Upper lobe of left lung (tissue), 6 donors: ENCODE measurements around the gene CHSY1. TPM values are rescaled to one million over a fixed set of nuclear protein-coding genes. Genes with fewer than 3 reads are reported as not detected.
A peak's percentile ranks its signal among the peaks of the same experiment; 100 is the strongest.

Experiments
- ATAC-seq, 2 donors: fragments of 200-7000 bp; cut with Tn5 transposase; one replicate each; pipeline ENCODE4 v1.9.1; 2022; ENCODE audit warnings: mild to moderate bottlenecking in 2 of 2, moderate library complexity in 2 of 2; ENCODE audit not compliant: low FRiP score in 2 of 2
- DNase-seq, 2 donors: peaks; one replicate each; pipeline ENCODE4 v3.0.0-alpha.2; 2019 to 2020
- H3K27ac ChIP-seq, 4 donors: fragments of 200-600 bp; sonication (generic); one replicate each; pipeline ENCODE4 v1.5.1; 2016 to 2019
- H3K27me3 ChIP-seq, 4 donors: fragments of 200-600 bp; sonication (generic); one replicate each; pipeline ENCODE4 v1.5.1; 2017 to 2019
- H3K36me3 ChIP-seq, 4 donors: fragments of 200-600 bp; sonication (generic); one replicate each; pipeline ENCODE4 v1.5.1; 2016 to 2019
- H3K4me1 ChIP-seq, 4 donors: fragments of 200-600 bp; sonication (generic); one replicate each; pipeline ENCODE4 v1.5.1; 2018 to 2019
- H3K4me3 ChIP-seq, 4 donors: fragments of 200-600 bp; sonication (generic); one replicate each; pipeline ENCODE4 v1.5.1; 2017 to 2019; ENCODE audit warnings: mild to moderate bottlenecking in 2 of 4, moderate library complexity in 1 of 4
- H3K9me3 ChIP-seq, 4 donors: fragments of 200-600 bp; sonication (generic); one replicate each; pipeline ENCODE4 v1.5.1; 2018 to 2019
- CTCF ChIP-seq, 6 experiments: fragments of 450-650 bp in 4 of 6; fragments of 200-600 bp in 2 of 6; sonication (generic) in 2 of 6; IDR thresholded peaks; one replicate each; pipeline ENCODE4 v1.5.1; 2016 to 2019; ENCODE audit warnings: antibody characterized with exemption in 6 of 6
- EP300 ChIP-seq, 4 donors: sonication (generic); formaldehyde crosslinking; IDR thresholded peaks; one replicate each; pipeline ENCODE4 v1.5.1; 2017; ENCODE audit warnings: antibody characterized with exemption in 4 of 4, control low read depth in 2 of 4
- POLR2A ChIP-seq, 4 donors: fragments of 450-650 bp; IDR thresholded peaks; one replicate each; pipeline ENCODE4 v1.5.1; 2016 to 2017; ENCODE audit warnings: antibody characterized with exemption in 4 of 4, mild to moderate bottlenecking in 2 of 4
- POLR2AphosphoS5 ChIP-seq, 2 donors: sonication (generic); formaldehyde crosslinking; IDR thresholded peaks; one replicate each; pipeline ENCODE4 v1.5.1; 2017; ENCODE audit warnings: antibody characterized with exemption in 2 of 2
- WGBS, 2 donors: methylation state at CpG; one replicate each; pipeline ENCODE4 v1.1.5; 2017 to 2018; 5-methylcytosine and 5-hydroxymethylcytosine counted together
- total RNA-seq, 6 donors: library from RNA; depleted of rRNA in 4 of 6; stranded (reverse); fragments of >200 nt in 4 of 6; gene quantifications; one replicate each; pipeline versions ENCODE4 v1.1.0 to v1.2.1, GENCODE V29; 2016 to 2021
- donor health status: DM: no; HTN: no; CAD: no; lungs with moderate emphysema.
- donor health status: DM: no; HTN: yes; CAD: no; lungs with severe emphysema.

CHSY1 gene
- total RNA-seq, 6 donors from 2014 or later: 12.4 to 38.3 (median 23.7) TPM

GRCh38 chr15:101267320-101268104 lies 15.7 kb upstream of the CHSY1 start:
- Histone ChIP-seq H3K36me3 (peaks cover 19 to 35% (median 25%) of the 10 kb centered on the region in 4 donors), H3K4me1 (no peaks in the 10 kb centered on the region), H3K9me3 (no peaks in the 10 kb centered on the region), H3K4me3 (no peak overlapping the region), H3K27me3 (no peaks in the 10 kb centered on the region), H3K27ac (peak overlapping the region; percentile 23 to 69 (median 33))
- no peak for TF ChIP-seq POLR2AphosphoS5 (IDR thresholded peaks at IDR 0.05)
- TF ChIP-seq POLR2A (IDR thresholded peaks at IDR 0.05): no peak
- ATAC-seq (peak; percentile 39 to 76), DNase-seq (peak in 1 of 2 donors; percentile 83)
- WGBS, 2 donors: 73 to 78% methylated on average over 16 to 18 of the region's 18 CpGs

GRCh38 chr15:101266787-101267186 lies 14.9 kb upstream of the CHSY1 start:
- Histone ChIP-seq H3K4me1 (no peaks in the 10 kb centered on the region), H3K27me3 (no peaks in the 10 kb centered on the region), H3K9me3 (no peaks in the 10 kb centered on the region), H3K4me3 (no peak overlapping the region), H3K36me3 (peaks cover 11 to 27% (median 17%) of the 10 kb centered on the region in 4 donors), H3K27ac (peak overlapping the region; percentile 23 to 69 (median 33))
- WGBS, 2 donors: 66 to 79% methylated on average over 5 to 9 of the region's 9 CpGs
- ATAC-seq (peak in 1 of 2 donors; percentile 36), DNase-seq (no peak)
- no peak for TF ChIP-seq POLR2A (IDR thresholded peaks at IDR 0.05)
- no peak for TF ChIP-seq EP300 (IDR thresholded peaks at IDR 0.05)
- no peak for TF ChIP-seq POLR2AphosphoS5 (IDR thresholded peaks at IDR 0.05)
- TF ChIP-seq CTCF (IDR thresholded peaks at IDR 0.05): no peak

- no peak for TF ChIP-seq POLR2AphosphoS5 (IDR thresholded peaks at IDR 0.05)
- TF ChIP-seq EP300 (IDR thresholded peaks at IDR 0.05): no peak
- ATAC-seq (peak in 1 of 2 donors; percentile 68), DNase-seq (no peak)
- H3K4me1 ChIP-seq: no peaks in the 10 kb centered on the region
- H3K27me3 ChIP-seq: no peaks in the 10 kb centered on the region
- peaks cover 4 to 20% (median 10%) of the 10 kb centered on the region in 4 donors for H3K36me3 ChIP-seq
- peak overlapping the region in 2 of 4 donors; percentile 23 to 41 for H3K27ac ChIP-seq
- no peaks in the 10 kb centered on the region for H3K9me3 ChIP-seq
- H3K4me3 ChIP-seq: no peak overlapping the region
- 77 to 87% methylated on average over 3 of the region's 3 CpGs for WGBS, 2 donors
These were observed 14.2 kb upstream of the CHSY1 start for GRCh38 chr15:101266034-101266433.

- Histone ChIP-seq H3K27ac (peak overlapping the region in 1 of 4 donors; percentile 41), H3K4me1 (no peaks in the 10 kb centered on the region), H3K9me3 (no peaks in the 10 kb centered on the region), H3K4me3 (no peak overlapping the region), H3K27me3 (no peaks in the 10 kb centered on the region), H3K36me3 (peaks cover 0 to 10% (median 1%) of the 10 kb centered on the region in 4 donors)
- DNase-seq (no peak), ATAC-seq (no peak)
- 75 to 86% methylated on average over 16 to 17 of the region's 17 CpGs for WGBS, 2 donors
- TF ChIP-seq EP300 (IDR thresholded peaks at IDR 0.05) (no peak), POLR2AphosphoS5 (IDR thresholded peaks at IDR 0.05) (no peak), POLR2A (IDR thresholded peaks at IDR 0.05) (no peak), CTCF (IDR thresholded peaks at IDR 0.05) (no peak)
These were observed 13.2 kb upstream of the CHSY1 start for GRCh38 chr15:101264911-101265641.

GRCh38 chr15:101264011-101264410 lies 12.2 kb upstream of the CHSY1 start:
- TF ChIP-seq POLR2AphosphoS5 (IDR thresholded peaks at IDR 0.05) (no peak), POLR2A (IDR thresholded peaks at IDR 0.05) (no peak), EP300 (IDR thresholded peaks at IDR 0.05) (no peak), CTCF (IDR thresholded peaks at IDR 0.05) (no peak)
- H3K4me1 ChIP-seq: no peaks in the 10 kb centered on the region
- no peaks in the 10 kb centered on the region for H3K36me3 ChIP-seq
- ATAC-seq (no peak), DNase-seq (no peak)
- H3K27me3 ChIP-seq: no peaks in the 10 kb centered on the region
- H3K27ac ChIP-seq: no peak overlapping the region
- no peaks in the 10 kb centered on the region for H3K9me3 ChIP-seq
- WGBS, 2 donors: 88 to 91% methylated on average over 4 of the region's 4 CpGs
- H3K4me3 ChIP-seq: no peak overlapping the region
